Activated naive CD8-positive, alpha-beta T cell treated with anti-CD3 and anti-CD28 coated beads, Interleukin-2, amount 50 U/mL, for 24 hours (primary cell): ENCODE results near the gene TRIM46.

Experiments
- ATAC-seq: fragments of 150-1000 bp; cut with Tn5 transposase; one replicate; pipeline ENCODE4 v1.10.0; 2021
- DNase-seq: peaks from one replicate; pipeline ENCODE4 v3.0.0; 2021
- H3K27ac Mint-ChIP-seq: one replicate; pipeline ENCODE4 v1.8.0; 2021; ENCODE audit warnings: mild to moderate bottlenecking, mixed read lengths
- H3K27me3 Mint-ChIP-seq: one replicate; pipeline ENCODE4 v1.8.0; 2021; ENCODE audit warnings: mixed read lengths
- H3K36me3 Mint-ChIP-seq: one replicate; pipeline ENCODE4 v1.8.0; 2021; ENCODE audit warnings: low read depth, mixed read lengths
- H3K4me1 Mint-ChIP-seq: one replicate; pipeline ENCODE4 v1.8.0; 2021; ENCODE audit warnings: mixed read lengths
- H3K4me3 Mint-ChIP-seq: one replicate; pipeline ENCODE4 v1.8.0; 2021; ENCODE audit warnings: mild to moderate bottlenecking, moderate library complexity, mixed read lengths
- H3K9me3 Mint-ChIP-seq: one replicate; pipeline ENCODE4 v1.8.0; 2021; ENCODE audit warnings: mixed read lengths

Gene TRIM46

GRCh38 chr1:155197901-155198546, 24.4 kb downstream of the TRIM46 start:
- H3K27ac Mint-ChIP-seq: no peak overlapping the region
- ATAC-seq: no peak
- H3K27me3 Mint-ChIP-seq: no peaks in the 10 kb centered on the region
- no peaks in the 10 kb centered on the region for H3K9me3 Mint-ChIP-seq
- H3K4me1 Mint-ChIP-seq: peaks cover 28% of the 10 kb centered on the region
- H3K4me3 Mint-ChIP-seq: no peak overlapping the region
- DNase-seq: no peak
- H3K36me3 Mint-ChIP-seq: peaks cover 11% of the 10 kb centered on the region

DNA sequence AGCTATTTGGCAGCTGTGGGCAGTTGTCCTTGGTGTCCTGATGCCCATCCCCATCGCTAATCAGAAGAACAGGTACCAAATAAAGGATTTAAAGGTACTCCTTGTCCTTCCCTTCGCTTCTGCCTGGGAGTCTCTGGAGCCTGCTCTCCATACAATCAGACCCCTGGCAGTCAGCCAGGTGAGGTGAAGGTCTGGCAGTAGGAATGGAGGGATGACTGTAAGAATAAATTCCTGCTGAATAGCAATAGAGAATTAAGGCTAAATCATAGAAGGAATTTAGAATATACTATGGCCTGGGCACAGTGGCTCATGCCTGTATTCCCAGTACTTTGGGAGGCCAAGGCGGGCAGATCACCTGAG, 24.9 kb downstream of the TRIM46 start:
- peaks cover 24% of the 10 kb centered on the region for H3K4me1 Mint-ChIP-seq
- H3K4me3 Mint-ChIP-seq: no peak overlapping the region
- no peaks in the 10 kb centered on the region for H3K27me3 Mint-ChIP-seq
- DNase-seq (no peak), ATAC-seq (no peak)
- H3K9me3 Mint-ChIP-seq: no peaks in the 10 kb centered on the region
- H3K36me3 Mint-ChIP-seq: peaks cover 11% of the 10 kb centered on the region
- H3K27ac Mint-ChIP-seq: no peak overlapping the region

- DNase-seq (no peak), ATAC-seq (no peak)
- peaks cover 14% of the 10 kb centered on the region for H3K4me1 Mint-ChIP-seq
- H3K36me3 Mint-ChIP-seq: peaks cover 11% of the 10 kb centered on the region
- no peak overlapping the region for H3K4me3 Mint-ChIP-seq
- no peaks in the 10 kb centered on the region for H3K27me3 Mint-ChIP-seq
- H3K9me3 Mint-ChIP-seq: no peaks in the 10 kb centered on the region
- H3K27ac Mint-ChIP-seq: no peak overlapping the region
Measured at GRCh38 chr1:155199792-155200191, 26.1 kb downstream of the TRIM46 start.

- no peak overlapping the region for H3K4me3 Mint-ChIP-seq
- H3K9me3 Mint-ChIP-seq: no peaks in the 10 kb centered on the region
- H3K36me3 Mint-ChIP-seq: peaks cover 11% of the 10 kb centered on the region
- DNase-seq (no peak), ATAC-seq (no peak)
- no peak overlapping the region for H3K27ac Mint-ChIP-seq
- no peaks in the 10 kb centered on the region for H3K27me3 Mint-ChIP-seq
- peaks cover 6% of the 10 kb centered on the region for H3K4me1 Mint-ChIP-seq
Measured at GRCh38 chr1:155200920-155201319, 27.3 kb downstream of the TRIM46 start.

- Mint-ChIP-seq H3K36me3 (peaks cover 7% of the 10 kb centered on the region), H3K9me3 (no peaks in the 10 kb centered on the region), H3K27ac (no peak overlapping the region), H3K27me3 (no peaks in the 10 kb centered on the region), H3K4me3 (no peak overlapping the region), H3K4me1 (peaks cover 6% of the 10 kb centered on the region)
- ATAC-seq (no peak), DNase-seq (no peak)
Measured at GRCh38 chr1:155202198-155202597, 28.5 kb downstream of the TRIM46 start.

- no peak overlapping the region for H3K4me3 Mint-ChIP-seq
- no peaks in the 10 kb centered on the region for H3K9me3 Mint-ChIP-seq
- H3K4me1 Mint-ChIP-seq: peaks cover 11% of the 10 kb centered on the region
- ATAC-seq (no peak), DNase-seq (no peak)
- H3K36me3 Mint-ChIP-seq: peaks cover 4% of the 10 kb centered on the region
- H3K27me3 Mint-ChIP-seq: no peaks in the 10 kb centered on the region
- no peak overlapping the region for H3K27ac Mint-ChIP-seq
Measured at GRCh38 chr1:155202731-155203515, 29.3 kb downstream of the TRIM46 start.

DNA sequence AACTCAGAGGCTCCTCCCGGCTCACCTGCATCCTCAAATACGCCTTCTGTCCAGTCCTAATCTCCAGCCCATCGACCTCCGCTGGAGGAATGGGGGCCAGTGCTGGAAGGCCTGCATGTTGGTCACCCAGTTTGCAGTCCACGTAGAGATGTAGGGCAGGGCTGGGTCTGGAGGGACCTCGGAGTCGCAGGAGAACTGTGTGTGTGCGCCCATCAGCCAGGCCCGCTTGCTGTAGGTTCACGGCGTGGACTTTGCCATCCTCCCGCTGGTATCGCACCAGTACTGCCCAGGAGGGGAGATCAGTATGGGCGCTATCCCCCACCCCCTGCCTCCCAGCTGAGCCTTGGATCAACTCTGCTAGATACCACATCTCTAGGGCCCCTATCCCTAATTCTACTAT, 31.4 kb downstream of the TRIM46 start:
- Mint-ChIP-seq H3K36me3 (no peaks in the 10 kb centered on the region), H3K4me1 (peaks cover 23% of the 10 kb centered on the region), H3K27me3 (no peaks in the 10 kb centered on the region), H3K9me3 (no peaks in the 10 kb centered on the region), H3K4me3 (no peak overlapping the region), H3K27ac (no peak overlapping the region)
- ATAC-seq (no peak), DNase-seq (no peak)

DNA sequence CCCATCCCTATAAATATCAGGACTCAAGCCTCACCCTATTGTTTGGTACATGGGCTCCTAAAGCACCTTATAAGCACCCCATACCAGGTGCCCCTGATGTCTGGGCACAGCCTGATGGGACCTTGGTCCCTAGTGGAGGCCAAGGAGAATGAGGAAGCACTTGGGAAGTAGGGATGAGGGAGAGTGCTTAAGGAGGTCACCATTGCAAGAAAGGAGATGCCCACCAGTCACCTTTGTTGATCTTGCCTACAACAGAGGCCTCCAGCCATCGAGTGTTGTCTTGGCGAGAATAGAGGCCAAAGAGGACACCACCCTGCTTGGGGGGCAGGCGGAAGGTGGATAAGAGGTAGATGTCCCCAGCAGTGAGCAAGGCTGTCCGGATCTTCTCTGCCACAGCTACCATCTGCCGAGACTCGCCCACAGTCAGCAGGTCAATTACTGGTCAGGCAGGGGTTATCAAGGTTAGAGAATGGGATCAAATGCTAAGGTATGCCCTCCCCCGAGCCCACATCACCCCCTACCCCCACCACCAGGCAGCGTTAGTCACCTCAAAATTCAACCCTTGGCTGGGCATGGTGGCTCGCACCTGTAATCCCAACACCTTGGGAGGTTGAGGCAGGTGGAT, 32.4 kb downstream of the TRIM46 start:
- H3K4me1 Mint-ChIP-seq: peaks cover 29% of the 10 kb centered on the region
- no peak overlapping the region for H3K4me3 Mint-ChIP-seq
- no peaks in the 10 kb centered on the region for H3K27me3 Mint-ChIP-seq
- ATAC-seq (no peak), DNase-seq (no peak)
- no peaks in the 10 kb centered on the region for H3K9me3 Mint-ChIP-seq
- H3K27ac Mint-ChIP-seq: no peak overlapping the region
- peaks cover 5% of the 10 kb centered on the region for H3K36me3 Mint-ChIP-seq

DNA sequence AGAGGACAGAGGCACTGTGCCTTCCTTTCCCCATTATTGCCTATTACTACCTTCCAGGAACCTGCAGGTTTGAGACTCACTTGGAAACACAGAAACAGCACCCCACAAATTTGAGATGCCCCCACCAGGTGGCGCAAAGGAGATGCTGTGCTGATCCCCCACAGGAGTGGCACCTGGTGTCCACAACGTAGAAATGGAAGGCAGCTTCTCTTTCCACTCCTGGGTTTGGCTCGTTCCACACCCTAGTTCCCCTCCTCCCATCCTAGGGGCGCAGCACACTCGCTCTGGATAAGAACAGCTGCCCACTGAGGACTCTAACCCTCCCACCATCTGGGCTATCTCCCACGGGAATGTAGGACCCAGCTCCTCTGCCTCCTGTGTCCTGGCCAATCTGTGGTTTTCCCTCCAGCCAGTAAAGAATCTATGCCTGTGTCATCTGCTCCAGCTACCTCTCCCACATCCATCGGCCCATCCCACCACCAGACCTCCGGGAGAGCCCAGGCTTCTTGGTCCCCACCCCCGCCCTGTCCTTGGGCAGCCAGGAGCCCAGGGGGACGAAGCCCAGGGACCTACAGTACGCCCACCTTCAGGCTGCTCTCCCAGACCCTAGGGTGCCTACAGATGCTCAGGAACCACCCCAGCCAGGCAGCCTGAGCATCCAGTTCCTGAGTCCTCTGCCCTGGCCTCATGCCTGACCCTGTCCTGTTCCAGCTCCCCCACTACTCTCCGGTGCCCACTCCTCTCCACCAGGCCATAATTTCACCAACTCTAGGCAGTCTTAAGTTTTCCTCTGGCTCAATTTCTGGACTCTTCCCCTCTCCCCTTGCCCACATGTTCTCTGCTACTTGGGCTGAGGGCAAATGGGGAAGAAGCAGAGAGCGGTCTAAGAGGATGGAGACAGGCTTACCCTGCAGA, 33.5 kb downstream of the TRIM46 start:
- Mint-ChIP-seq H3K27ac (peak overlapping the region; percentile 62), H3K27me3 (no peaks in the 10 kb centered on the region)
- peak; percentile 53 for ATAC-seq

DNA sequence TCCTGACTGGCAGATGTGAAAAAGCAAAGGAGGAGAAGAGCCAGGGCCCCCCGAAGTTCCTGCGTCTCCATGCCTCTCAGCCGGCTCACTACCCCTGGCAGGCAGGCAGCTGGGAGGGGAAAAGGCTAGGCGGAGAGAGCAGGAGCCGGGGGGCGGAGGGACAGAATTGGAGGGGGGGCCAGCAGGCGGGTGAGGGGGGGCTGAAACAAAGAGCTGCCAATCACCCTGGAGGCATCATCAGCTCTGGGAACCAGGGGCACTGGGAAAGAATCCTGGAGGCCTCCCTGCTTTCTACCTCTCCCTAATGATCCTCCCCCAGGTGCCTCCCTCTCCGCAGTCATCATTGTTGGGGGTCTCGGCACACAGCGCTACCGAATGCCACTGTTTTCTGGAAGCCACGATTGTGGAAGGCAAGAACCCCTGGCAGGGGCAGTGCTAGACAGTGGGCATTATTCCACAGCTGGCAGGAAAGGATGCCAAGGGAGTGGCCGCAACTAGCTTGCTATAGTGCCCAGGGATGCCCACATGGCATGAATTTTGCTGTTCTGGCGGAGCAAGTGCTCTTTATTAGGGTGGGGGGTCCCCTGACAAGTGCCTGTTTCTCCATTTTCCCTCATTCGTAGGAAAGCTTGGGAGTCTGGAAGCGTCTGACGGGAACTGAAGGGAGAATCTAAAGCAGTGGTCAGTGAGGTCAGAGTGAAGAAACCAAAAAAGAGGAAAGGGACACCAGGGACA, 34.3 kb downstream of the TRIM46 start, which contains the start of gene THBS3:
Gene THBS3, minus strand, starts transcription at position 92 of the 735 bp plus-strand sequence. Its CDS starts 21 bp downstream, at position 71.
- Mint-ChIP-seq H3K4me1 (peaks cover 29% of the 10 kb centered on the region), H3K9me3 (no peaks in the 10 kb centered on the region), H3K27ac (peak within 1 kb of the TSS; percentile 94), H3K27me3 (no peaks in the 10 kb centered on the region), H3K4me3 (peak within 1 kb of the TSS; percentile 93), H3K36me3 (peaks cover 11% of the 10 kb centered on the region)
- ATAC-seq: no peak
- DNase-seq: no peak

More for the DNA sequence above, 33.5 kb downstream of the TRIM46 start:
- Mint-ChIP-seq H3K4me1 (peaks cover 29% of the 10 kb centered on the region), H3K9me3 (no peaks in the 10 kb centered on the region), H3K4me3 (peak overlapping the region; percentile 56), H3K36me3 (peaks cover 11% of the 10 kb centered on the region)
- peak; percentile 94 for DNase-seq

- DNase-seq: peak; percentile 91
- Mint-ChIP-seq H3K4me3 (peak within 1 kb of the TSS; percentile 93), H3K27ac (peak within 1 kb of the TSS; percentile 94), H3K4me1 (peaks cover 29% of the 10 kb centered on the region), H3K36me3 (peaks cover 11% of the 10 kb centered on the region), H3K9me3 (no peaks in the 10 kb centered on the region), H3K27me3 (no peaks in the 10 kb centered on the region)
- ATAC-seq: peak; percentile 84
Measured at GRCh38 chr1:155208541-155209311, 35.1 kb downstream of the TRIM46 start, which contains the start of gene MTX1. Gene MTX1 (plus strand): TSS chr1:155208695. CDS start chr1:155208805, 110 bp downstream.

GRCh38 chr1:155209312-155209721, 35.7 kb downstream of the TRIM46 start:
- Mint-ChIP-seq H3K36me3 (peaks cover 11% of the 10 kb centered on the region), H3K27ac (peak overlapping the region; percentile 94), H3K4me3 (peak overlapping the region; percentile 93), H3K4me1 (peaks cover 29% of the 10 kb centered on the region), H3K27me3 (no peaks in the 10 kb centered on the region), H3K9me3 (no peaks in the 10 kb centered on the region)
- no peak for DNase-seq
- no peak for ATAC-seq
